ENCODE data around the gene DYRK2.

GRCh38 chr12:67701121-67701520 is 52.6 kb downstream of the DYRK2 start:
- TF ChIP-seq RXRA (IDR thresholded peaks at IDR 0.05), result no peak
- TF ChIP-seq CTCF (IDR thresholded peaks at IDR 0.05; ENCODE audit: low read depth, low read length, missing input control), result no peak
- no peak for TF ChIP-seq GABPA (IDR thresholded peaks at IDR 0.05 in 1 of 2, conservative IDR thresholded peaks at IDR 0.05 in 1 of 2)
- TF ChIP-seq TAF1 (conservative IDR thresholded peaks at IDR 0.05), result no peak
- TF ChIP-seq ATF3 (IDR thresholded peaks at IDR 0.05), result no peak
- no peak for TF ChIP-seq REST (IDR thresholded peaks at IDR 0.05)
- no peak for TF ChIP-seq RAD21 (IDR thresholded peaks at IDR 0.05)
- no peak for TF ChIP-seq MAX (IDR thresholded peaks at IDR 0.05)
- no peak for TF ChIP-seq EGR1 (IDR thresholded peaks at IDR 0.05; ENCODE audit: low read depth in 2 of 2)
- TF ChIP-seq SP1 (IDR thresholded peaks at IDR 0.05), result no peak
- no peak for TF ChIP-seq JUND (IDR thresholded peaks at IDR 0.05)
- no peak for TF ChIP-seq FOXA2 (IDR thresholded peaks at IDR 0.05)
- no peak for TF ChIP-seq NR2F2 (IDR thresholded peaks at IDR 0.05)
- TF ChIP-seq FOXA1 (IDR thresholded peaks at IDR 0.05), result no peak

All from liver (tissue), 3 donors.